ENCODE data around the gene LDB3.

The LDB3 gene

GRCh38 chr10:86707505-86707904 is 39.2 kb downstream of the LDB3 start:
- TF ChIP-seq, protein P1, sequence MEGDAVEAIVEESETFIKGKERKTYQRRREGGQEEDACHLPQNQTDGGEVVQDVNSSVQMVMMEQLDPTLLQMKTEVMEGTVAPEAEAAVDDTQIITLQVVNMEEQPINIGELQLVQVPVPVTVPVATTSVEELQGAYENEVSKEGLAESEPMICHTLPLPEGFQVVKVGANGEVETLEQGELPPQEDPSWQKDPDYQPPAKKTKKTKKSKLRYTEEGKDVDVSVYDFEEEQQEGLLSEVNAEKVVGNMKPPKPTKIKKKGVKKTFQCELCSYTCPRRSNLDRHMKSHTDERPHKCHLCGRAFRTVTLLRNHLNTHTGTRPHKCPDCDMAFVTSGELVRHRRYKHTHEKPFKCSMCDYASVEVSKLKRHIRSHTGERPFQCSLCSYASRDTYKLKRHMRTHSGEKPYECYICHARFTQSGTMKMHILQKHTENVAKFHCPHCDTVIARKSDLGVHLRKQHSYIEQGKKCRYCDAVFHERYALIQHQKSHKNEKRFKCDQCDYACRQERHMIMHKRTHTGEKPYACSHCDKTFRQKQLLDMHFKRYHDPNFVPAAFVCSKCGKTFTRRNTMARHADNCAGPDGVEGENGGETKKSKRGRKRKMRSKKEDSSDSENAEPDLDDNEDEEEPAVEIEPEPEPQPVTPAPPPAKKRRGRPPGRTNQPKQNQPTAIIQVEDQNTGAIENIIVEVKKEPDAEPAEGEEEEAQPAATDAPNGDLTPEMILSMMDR (conservative IDR thresholded peaks at IDR 0.05; ENCODE audit: control insufficient read depth, insufficient read depth, low read depth, low read length): no peak
- H3K4me3 ChIP-seq (ENCODE audit: control insufficient read depth, low read depth, low read length): no peak overlapping the region
- no peak for DNase-seq (ENCODE audit: low read depth)

GRCh38 chr10:86708068-86708782 is 39.9 kb downstream of the LDB3 start:
- TF ChIP-seq, protein P1 (conservative IDR thresholded peaks at IDR 0.05; ENCODE audit: control insufficient read depth, insufficient read depth, low read depth, low read length): no peak
- DNase-seq (ENCODE audit: low read depth): no peak
- no peak overlapping the region for H3K4me3 ChIP-seq (ENCODE audit: control insufficient read depth, low read depth, low read length)

GRCh38 chr10:86708783-86709380 is 40.6 kb downstream of the LDB3 start:
- TF ChIP-seq, protein P1 (conservative IDR thresholded peaks at IDR 0.05; ENCODE audit: control insufficient read depth, insufficient read depth, low read depth, low read length): no peak
- H3K4me3 ChIP-seq (ENCODE audit: control insufficient read depth, low read depth, low read length): no peak overlapping the region
- no peak for DNase-seq (ENCODE audit: low read depth)

- TF ChIP-seq, protein P1 (conservative IDR thresholded peaks at IDR 0.05; ENCODE audit: control insufficient read depth, insufficient read depth, low read depth, low read length): no peak
- no peak overlapping the region for H3K4me3 ChIP-seq (ENCODE audit: control insufficient read depth, low read depth, low read length)
- DNase-seq (ENCODE audit: low read depth): no peak
These were observed 41.3 kb downstream of the LDB3 start for GRCh38 chr10:86709396-86710185.

GRCh38 chr10:86710987-86711512 is 42.7 kb downstream of the LDB3 start:
- peak overlapping the region; percentile 54 for H3K4me3 ChIP-seq (ENCODE audit: control insufficient read depth, low read depth, low read length)
- peak; percentile 83 for DNase-seq (ENCODE audit: low read depth)
- TF ChIP-seq, protein P1 (conservative IDR thresholded peaks at IDR 0.05; ENCODE audit: control insufficient read depth, insufficient read depth, low read depth, low read length): peak; percentile 42

DNA sequence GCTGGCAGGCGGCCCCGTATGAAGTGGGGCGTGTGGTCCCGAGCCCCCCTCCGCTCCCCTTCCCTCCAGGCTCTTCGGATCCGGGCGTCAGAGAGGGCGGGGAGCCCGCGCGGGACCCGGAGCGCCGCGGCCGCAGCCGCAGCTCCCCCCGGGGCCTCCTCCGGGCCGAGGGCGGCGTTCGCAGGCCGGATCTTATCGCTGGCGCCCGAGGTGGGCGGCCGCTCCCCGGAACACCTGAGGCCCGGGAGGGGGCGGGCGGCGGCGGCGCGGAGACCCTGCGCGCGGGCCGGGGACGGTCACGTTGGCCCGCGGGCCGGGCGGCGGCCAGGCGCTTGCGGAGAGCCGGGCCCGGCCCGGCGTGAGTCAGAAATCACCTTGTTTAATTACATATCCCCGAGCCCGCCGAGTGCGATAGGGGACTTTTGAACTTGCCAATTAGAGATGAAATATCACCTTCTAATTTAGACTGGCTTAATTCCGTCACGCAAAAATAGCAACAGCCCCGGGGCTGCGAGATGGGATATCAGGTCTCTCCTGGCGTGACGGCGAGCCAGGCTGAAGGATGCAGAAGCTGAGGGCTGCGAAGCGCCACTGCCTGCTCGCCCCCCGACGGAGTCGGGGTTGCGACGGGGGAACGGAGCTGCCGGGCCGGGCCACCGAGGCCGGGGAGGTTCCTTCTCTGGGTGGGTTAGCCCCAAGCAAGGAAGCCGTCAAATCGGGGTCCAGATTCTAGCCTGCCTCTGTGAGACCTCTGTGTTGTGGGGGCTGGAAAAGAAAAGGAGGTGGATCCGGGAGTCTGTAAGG is 43.4 kb downstream of the LDB3 start:
- TF ChIP-seq, protein P1 (conservative IDR thresholded peaks at IDR 0.05; ENCODE audit: control insufficient read depth, insufficient read depth, low read depth, low read length): no peak
- peak; percentile 21 for DNase-seq (ENCODE audit: low read depth)
- peak overlapping the region; percentile 54 for H3K4me3 ChIP-seq (ENCODE audit: control insufficient read depth, low read depth, low read length)

Data from fibroblast of mammary gland (primary cell).